Urinary bladder (tissue), 4 donors: ENCODE data around the gene DMRT2. TPM values are rescaled to one million over a fixed set of nuclear protein-coding genes. Genes with fewer than 3 reads are reported as not detected.

ENCODE experiments used
- DNase-seq: peaks from one replicate; pipeline ENCODE4 v3.0.0-alpha.2; 2015; ENCODE audit errors: extremely low spot score
- H3K27ac ChIP-seq: one replicate; pipeline ENCODE4 v1.5.1; 2013; ENCODE audit warnings: low read depth, mild to moderate bottlenecking, moderate library complexity
- H3K36me3 ChIP-seq: one replicate; pipeline ENCODE4 v1.6.1; 2013; ENCODE audit warnings: mild to moderate bottlenecking, moderate library complexity; ENCODE audit not compliant: insufficient read depth
- H3K4me1 ChIP-seq: one replicate; pipeline ENCODE4 v1.6.1; 2013; ENCODE audit warnings: mild to moderate bottlenecking, moderate library complexity; ENCODE audit not compliant: insufficient read depth
- H3K4me3 ChIP-seq: one replicate; pipeline ENCODE4 v1.5.1; 2013; ENCODE audit warnings: low read depth, low read length
- WGBS: extraction: QIAGEN DNeasy Blood & Tissue Kit; methylation state at CpG from one replicate; pipeline ENCODE4 v1.1.7; 2013; 5-methylcytosine and 5-hydroxymethylcytosine counted together
- polyA plus RNA-seq: library from polyadenylated mRNA; stranded (reverse); fragments of 200-250 nt; gene quantifications from one replicate; pipeline ENCODE4 v1.2.3, GENCODE V29; 2013
- total RNA-seq: library from RNA; depleted of rRNA; stranded (reverse); fragments of >200 nt; gene quantifications from one replicate; pipeline ENCODE4 v1.2.3, GENCODE V29; 2014
- donor health status: healthy with polysubstance abuse.
- donor health status: healthy.

Gene DMRT2
- total and polyA plus RNA-seq, 2 donors = 0.10 to 1.0 TPM

DNA sequence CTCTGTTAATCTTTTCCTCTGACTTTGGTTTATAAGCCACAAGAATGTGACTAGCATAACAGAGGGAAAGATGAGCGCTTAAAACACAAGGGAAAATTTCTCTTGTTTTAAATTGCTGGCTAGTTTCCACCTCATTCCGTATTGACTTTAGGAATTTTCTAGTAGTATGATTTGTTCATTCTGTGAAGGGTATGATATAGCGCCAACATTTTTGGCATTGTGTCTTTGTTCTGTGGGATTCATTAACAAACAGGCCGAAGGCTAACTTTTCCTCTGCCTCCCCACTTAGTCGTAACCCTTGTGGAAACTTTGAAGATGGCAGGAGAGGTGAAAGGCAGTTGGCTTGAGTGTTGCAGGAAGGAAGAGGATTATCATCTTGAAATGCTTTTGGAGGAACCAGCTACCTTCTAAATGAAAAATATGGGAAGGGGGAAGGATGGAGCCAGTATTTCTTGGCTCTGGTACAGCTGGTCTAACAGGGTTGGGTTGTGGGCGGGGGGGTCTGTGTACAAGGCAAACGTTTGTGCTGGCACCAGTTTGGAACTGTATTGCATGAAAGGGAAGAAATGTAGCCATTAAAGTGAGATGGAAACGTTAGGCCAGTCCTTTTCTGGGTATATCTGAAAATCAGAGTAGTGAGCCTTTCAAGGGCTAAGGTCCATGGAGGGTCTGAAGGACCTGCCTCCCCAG lies 21.5 kb upstream of the DMRT2 start:
- 62% methylated on average over 8 of the region's 8 CpGs for WGBS
- Histone ChIP-seq H3K4me1 (no peaks in the 10 kb centered on the region), H3K27ac (no peak overlapping the region), H3K36me3 (no peaks in the 10 kb centered on the region), H3K4me3 (no peak overlapping the region)
- DNase-seq = no peak

DNA sequence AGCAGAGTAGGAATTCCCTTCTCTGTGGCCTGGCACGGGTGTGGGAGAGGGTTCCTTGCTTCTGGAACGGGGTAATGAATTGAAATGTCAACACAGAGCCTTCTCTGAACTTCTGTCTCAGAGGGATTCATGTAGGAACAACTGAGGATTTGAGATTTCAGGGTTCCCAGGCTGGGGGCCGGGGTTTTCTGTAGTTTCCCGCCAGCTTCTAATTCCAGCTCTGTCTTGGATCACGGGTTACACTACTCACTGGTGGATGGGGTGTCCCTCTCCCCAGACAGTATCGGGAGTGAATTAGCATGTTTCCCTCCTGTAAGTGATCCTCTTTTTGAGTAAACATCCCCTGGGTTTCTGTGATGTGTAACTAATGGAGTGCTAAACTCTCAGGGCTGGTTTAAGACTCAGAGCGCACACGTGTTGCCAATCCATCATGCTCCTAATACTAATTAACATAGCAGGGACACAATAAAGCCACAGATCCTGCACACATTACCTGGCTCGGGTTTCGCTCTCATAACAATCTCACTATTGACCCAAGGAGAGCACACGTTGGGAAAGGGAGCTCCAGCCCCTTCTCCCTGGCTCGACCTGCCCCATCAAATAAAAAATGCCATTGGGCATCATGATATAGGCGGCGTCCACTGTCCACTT lies 18.1 kb upstream of the DMRT2 start:
- Histone ChIP-seq H3K36me3 (no peaks in the 10 kb centered on the region), H3K27ac (no peak overlapping the region), H3K4me3 (no peak overlapping the region), H3K4me1 (no peaks in the 10 kb centered on the region)
- no peak for DNase-seq
- WGBS = 51% methylated on average over 14 of the region's 14 CpGs

DNA sequence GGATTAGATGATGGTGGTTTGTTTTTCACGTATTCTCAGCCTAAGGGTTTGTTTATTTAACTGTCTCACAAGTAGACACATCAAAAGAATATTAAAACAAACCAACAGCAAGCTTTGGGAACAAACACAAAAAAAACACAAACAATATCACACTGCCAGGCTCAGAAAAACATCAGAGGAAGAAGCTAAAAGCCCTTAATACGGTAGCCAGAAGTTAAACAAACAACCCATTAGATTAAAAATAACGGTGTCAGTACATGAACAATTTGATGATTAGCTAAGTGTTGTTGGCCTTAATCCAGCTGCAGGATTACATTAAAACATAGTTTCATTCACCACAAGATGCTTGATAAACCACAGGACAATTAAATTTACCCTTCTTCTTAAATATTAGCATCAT lies 15.9 kb upstream of the DMRT2 start:
- Histone ChIP-seq H3K4me3 (no peak overlapping the region), H3K4me1 (no peaks in the 10 kb centered on the region), H3K27ac (no peak overlapping the region), H3K36me3 (no peaks in the 10 kb centered on the region)
- 39% methylated on average over 3 of the region's 3 CpGs for WGBS
- no peak for DNase-seq

DNA sequence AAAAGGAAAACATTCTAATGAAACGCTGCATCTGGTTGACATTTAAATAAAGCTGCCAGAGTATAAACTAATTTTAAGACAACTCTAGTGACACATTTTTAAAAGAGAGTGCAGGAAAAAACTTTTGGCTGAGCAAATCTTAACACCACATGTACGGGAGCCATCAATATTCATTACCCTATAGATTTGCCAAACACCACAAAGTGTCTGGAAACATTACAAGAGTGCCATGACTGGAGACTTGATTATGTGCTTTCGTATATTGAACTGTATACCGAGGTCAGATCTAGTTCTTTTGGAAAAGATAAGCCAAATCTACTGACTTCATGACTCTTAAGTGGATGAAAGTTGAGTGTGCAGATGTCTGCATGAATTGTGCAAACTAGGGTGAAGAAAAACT lies 10.6 kb upstream of the DMRT2 start:
- H3K36me3 ChIP-seq = no peaks in the 10 kb centered on the region
- no peak for DNase-seq
- no peak overlapping the region for H3K4me3 ChIP-seq
- WGBS = 43% methylated on average over 4 of the region's 4 CpGs
- no peaks in the 10 kb centered on the region for H3K4me1 ChIP-seq
- no peak overlapping the region for H3K27ac ChIP-seq

DNA sequence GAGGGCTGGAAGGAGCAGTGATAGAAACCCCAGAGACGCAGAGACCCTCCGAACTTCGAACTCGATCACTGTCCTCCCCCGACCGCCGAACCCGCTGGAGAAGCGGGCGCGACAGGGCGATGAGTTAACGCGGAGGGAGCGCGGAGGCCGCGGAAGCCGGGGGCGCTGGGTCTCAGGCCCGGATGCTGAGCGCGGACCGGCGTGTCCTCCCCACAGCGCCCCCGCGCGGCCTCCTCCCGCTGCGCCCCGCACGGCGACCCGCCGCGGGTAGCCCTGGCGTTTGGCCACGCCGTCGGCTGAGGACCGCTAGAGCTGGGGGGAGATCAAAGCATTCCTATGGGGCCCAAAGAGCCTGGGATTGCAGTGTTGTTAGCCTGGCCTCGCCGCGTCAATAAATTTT lies 7.7 kb upstream of the DMRT2 start:
- 1% methylated on average over 45 of the region's 45 CpGs for WGBS
- no peak overlapping the region for H3K27ac ChIP-seq
- H3K4me3 ChIP-seq = no peak overlapping the region
- DNase-seq = no peak
- H3K4me1 ChIP-seq = no peaks in the 10 kb centered on the region
- H3K36me3 ChIP-seq = no peaks in the 10 kb centered on the region

DNA sequence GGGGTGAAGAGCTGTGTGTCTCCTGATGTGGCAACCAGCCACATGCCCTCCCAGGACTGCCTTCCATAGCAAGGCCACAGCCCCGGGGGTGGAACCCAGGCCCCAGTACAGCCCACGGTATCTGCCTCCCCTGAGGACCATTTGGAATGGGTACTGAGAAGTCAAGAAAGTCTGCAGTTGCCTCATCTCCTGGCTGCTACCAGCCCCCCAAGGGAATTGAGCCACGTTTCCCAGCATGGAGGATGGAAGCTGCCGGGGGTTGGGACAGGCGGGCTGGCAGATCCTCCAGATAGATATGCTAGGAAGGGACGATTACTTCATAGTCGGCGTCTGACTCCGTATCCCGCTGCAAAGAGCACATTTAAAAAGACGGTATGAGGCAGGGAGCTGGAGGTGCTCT lies 5.5 kb upstream of the DMRT2 start:
- Histone ChIP-seq H3K36me3 (no peaks in the 10 kb centered on the region), H3K4me3 (no peak overlapping the region), H3K27ac (no peak overlapping the region), H3K4me1 (no peaks in the 10 kb centered on the region)
- WGBS = 16% methylated on average over 11 of the region's 11 CpGs
- DNase-seq = no peak

DNA sequence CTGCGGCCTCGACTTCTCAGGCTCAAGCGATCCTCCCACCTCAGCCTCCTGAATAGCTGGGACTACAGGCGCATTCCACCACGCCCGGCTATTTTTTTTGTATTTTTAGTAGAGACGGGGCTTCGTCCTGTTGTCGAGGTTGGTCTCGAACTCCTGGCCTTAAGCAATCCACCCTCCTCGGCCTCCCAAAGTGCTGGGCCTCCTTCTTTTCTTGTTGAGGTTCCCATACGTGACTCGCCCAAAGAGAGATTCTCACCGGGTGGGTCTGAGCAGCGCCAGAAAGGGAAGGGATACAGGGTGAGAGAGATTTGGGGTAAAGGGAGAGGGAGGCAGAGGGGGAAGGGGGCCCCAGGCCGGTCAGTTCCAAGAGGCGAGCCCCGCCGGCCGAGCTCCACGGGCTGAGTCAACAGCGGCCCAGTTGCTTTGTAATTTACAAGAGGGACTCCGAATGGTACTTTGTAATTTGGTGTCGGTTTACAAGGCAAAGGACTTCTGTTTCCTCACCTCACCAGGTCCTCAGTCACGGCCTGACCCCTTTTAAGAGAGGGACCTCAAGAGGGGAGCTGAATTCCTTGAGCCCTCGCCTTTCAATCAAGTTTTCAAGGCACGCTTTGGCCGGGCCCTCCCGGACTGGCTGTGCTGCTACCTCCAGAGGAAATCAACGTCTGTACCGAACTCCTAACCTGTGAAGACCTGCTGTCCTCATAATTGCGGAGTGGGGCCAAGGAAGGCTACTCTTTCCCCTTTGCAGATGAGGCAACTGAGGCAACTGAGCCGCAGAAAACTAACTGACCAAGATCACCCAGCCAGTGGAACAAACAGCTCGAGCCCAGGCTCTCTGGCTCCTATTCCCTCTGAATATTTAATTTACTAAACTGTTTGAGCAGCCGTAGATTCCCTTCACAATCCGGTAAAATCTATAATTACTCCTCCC lies 3.3 kb upstream of the DMRT2 start:
- DNase-seq = no peak

DNA sequence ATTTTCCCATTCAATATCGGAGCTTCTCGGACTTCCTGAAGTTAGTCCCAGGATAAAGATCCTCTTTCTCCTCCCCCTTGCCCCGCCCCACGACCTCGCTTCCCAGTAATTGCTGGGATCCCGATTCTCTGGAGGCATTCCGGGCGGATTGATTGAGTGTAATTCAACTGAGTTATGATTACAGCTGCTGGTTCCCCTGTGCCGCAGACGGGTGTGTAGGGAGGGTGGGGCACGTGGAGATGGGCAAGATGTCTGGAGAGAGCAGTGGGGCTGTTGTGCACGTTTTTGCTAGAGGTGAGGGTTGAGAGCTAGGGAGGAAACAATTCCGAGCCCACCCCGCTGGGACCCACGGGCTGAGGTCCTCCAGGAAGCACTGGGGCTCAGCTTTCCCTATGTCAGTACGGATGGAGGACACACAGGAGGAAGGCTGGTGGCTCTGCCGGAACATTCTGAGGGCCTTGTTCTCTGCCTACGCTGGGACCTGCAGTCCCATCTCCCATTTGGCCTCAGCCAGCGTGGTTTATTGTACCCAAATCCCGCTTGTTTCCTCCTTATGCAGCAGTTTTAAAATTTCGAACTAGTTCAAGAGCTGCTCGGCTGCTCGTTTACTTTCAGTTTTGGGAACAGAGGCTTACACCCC lies 2.4 kb upstream of the DMRT2 start:
- no peak for DNase-seq
- Histone ChIP-seq H3K36me3 (no peaks in the 10 kb centered on the region), H3K4me1 (no peaks in the 10 kb centered on the region), H3K4me3 (peak overlapping the region; percentile 17), H3K27ac (no peak overlapping the region)
- 4% methylated on average over 23 of the region's 23 CpGs for WGBS

More for the DNA sequence above, 3.3 kb upstream of the DMRT2 start:
- 19% methylated on average over 36 of the region's 36 CpGs for WGBS
- no peaks in the 10 kb centered on the region for H3K36me3 ChIP-seq
- no peak overlapping the region for H3K27ac ChIP-seq
- no peaks in the 10 kb centered on the region for H3K4me1 ChIP-seq
- no peak overlapping the region for H3K4me3 ChIP-seq

DNA sequence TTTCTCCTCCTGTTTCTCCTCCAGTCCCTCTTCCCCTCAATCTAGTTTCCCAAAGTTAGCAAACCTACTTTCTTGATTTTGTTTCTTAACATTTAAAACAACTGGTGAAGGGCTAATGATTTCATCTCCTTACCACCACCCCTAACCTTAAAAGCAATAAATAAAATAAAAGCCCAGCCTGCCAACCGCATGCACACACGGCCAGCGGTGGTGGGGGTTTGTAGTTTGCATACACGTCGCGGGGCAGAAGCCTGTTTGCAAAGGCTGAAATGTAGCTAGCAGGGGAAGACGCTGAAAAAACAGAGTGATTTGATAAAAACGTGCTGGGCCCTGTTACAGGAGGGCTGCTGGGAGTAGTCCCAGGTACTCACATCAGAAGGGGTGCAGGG lies 1.9 kb upstream of the DMRT2 start:
- WGBS = 20% methylated on average over 8 of the region's 8 CpGs
- Histone ChIP-seq H3K4me3 (peak overlapping the region; percentile 17), H3K36me3 (no peaks in the 10 kb centered on the region), H3K27ac (no peak overlapping the region), H3K4me1 (no peaks in the 10 kb centered on the region)
- no peak for DNase-seq

DNA sequence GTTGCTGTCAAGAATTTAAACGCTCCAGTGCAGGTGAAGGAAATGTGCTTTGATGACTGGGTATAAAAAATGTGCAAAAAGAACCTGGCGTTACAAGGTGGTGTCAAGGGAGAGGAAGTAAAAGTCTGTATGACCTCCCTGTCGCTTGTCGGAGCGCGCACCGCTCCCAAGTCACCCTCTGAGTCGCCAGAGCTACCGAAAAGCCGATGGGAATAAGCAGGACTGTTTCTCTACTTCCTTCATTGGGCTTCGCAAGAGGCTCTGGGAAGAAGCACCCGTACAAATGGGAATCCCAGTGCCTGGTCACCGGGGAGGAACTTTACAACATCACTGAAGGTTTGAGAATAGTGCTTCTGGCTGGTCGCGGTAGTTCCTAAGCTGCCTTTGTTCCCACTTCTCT lies 1.3 kb upstream of the DMRT2 start:
- no peak overlapping the region for H3K4me3 ChIP-seq
- no peaks in the 10 kb centered on the region for H3K4me1 ChIP-seq
- no peaks in the 10 kb centered on the region for H3K36me3 ChIP-seq
- WGBS = 14% methylated on average over 15 of the region's 15 CpGs
- no peak for DNase-seq
- H3K27ac ChIP-seq = no peak overlapping the region

DNA sequence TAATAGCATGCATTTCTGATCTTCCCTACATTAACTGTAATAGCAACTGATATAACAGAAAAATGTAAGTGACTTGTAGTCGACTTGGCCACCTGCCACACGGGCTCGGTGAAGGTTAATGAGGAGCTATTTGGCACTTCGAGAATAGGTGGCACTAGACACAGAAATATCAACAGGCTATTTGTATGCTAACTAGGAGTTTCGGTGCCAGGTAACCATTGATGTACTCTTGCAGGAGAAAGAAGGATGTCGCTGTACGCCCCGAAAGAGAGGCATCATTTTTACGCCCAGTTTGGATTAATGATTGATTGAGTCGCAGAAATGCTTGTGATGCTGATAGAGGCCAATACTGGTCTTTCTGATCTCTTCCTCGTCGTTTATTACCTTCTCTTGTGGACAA lies 516 bp upstream of the DMRT2 start:
- Histone ChIP-seq H3K27ac (no peak overlapping the region), H3K36me3 (no peaks in the 10 kb centered on the region), H3K4me3 (no peak overlapping the region), H3K4me1 (no peaks in the 10 kb centered on the region)
- 4% methylated on average over 12 of the region's 12 CpGs for WGBS
- no peak for DNase-seq

DNA sequence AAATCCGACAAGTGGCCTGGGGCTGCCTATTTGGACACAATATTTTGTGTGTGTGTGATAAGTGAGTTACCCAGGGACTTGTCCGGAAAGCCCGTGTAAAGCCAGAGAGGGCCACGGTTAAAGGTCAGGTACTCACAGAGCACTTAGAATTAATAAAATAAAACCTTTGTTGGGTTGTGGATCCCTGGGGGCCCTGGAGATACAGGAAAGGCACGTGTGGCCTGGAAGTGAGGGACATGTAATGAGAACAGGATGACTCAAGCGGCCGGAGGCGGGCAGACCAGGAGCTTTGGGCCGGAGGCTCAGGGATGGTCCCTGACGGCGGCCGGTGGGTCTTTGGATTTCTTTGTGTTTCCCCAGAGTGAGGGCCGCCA lies 1.0 kb downstream of the DMRT2 start:
- 29% methylated on average over 13 of the region's 13 CpGs for WGBS
- no peak for DNase-seq
- H3K4me1 ChIP-seq = no peaks in the 10 kb centered on the region

DNA sequence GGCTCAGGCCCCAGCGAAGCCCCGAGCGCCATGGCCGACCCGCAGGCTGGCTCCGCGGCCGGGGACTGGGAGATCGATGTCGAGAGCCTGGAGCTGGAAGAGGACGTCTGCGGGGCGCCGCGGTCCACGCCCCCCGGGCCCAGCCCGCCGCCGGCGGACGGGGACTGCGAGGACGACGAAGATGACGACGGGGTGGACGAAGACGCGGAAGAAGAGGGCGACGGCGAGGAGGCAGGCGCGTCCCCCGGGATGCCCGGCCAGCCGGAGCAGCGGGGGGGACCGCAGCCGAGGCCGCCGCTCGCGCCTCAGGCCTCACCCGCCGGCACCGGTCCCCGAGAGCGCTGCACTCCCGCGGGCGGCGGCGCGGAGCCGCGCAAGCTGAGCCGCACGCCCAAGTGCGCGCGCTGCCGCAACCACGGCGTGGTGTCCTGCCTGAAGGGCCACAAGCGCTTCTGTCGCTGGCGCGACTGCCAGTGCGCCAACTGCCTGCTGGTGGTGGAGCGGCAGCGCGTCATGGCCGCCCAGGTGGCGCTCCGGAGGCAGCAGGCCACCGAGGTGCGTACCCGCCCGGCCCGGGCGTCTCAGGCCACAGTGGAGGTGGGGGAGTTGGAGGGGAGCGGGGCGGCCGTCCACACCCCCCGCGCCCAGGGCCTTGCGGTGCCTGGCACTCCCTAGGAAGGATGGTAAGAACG lies 1.6 kb downstream of the DMRT2 start:
- no peak overlapping the region for H3K27ac ChIP-seq
- H3K4me3 ChIP-seq = peak overlapping the region; percentile 15
- no peaks in the 10 kb centered on the region for H3K4me1 ChIP-seq
- DNase-seq = no peak
- no peaks in the 10 kb centered on the region for H3K36me3 ChIP-seq
- WGBS = under 1% methylated on average over 90 of the region's 90 CpGs

More for the DNA sequence above, 1.0 kb downstream of the DMRT2 start:
- no peaks in the 10 kb centered on the region for H3K36me3 ChIP-seq
- H3K4me3 ChIP-seq = peak overlapping the region; percentile 15
- H3K27ac ChIP-seq = no peak overlapping the region
